Astrocyte (in vitro differentiated cells and primary cell): ENCODE data around the gene C1orf21.

Experiments
- EZH2 ChIP-seq: IDR thresholded peaks from 2 replicates; pipeline ENCODE4 v1.6.1; 2012; ENCODE audit warnings: mild to moderate bottlenecking, low read length, inconsistent platforms; ENCODE audit not compliant: insufficient read depth
- TF ChIP-seq, protein P1 (sequence below): IDR thresholded peaks from 2 replicates; pipeline ENCODE4 v1.5.1; 2011; ENCODE audit warnings: low read depth, mild to moderate bottlenecking, inconsistent platforms, low read length, moderate library complexity; ENCODE audit not compliant: insufficient read depth

DNA sequence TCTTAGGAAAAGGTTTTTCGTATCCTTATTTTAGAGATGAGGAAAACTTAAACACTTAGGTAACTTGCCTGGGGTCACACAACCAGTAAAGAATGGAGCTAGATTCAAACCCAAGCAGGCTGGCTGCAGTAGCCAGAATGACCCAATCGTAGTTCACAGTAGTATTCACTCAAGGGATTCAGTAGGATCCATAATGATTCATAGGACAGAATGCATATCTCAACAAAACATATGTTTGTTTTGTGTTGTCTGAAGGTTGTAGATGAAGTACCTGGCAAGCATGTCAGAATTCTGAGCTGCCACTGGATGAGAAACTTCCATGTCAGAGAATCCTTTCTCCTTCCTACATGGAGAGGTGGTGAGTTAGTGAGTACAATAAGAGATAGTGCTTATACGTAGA lies 155.5 kb downstream of the C1orf21 start:
- TF ChIP-seq, protein P1, sequence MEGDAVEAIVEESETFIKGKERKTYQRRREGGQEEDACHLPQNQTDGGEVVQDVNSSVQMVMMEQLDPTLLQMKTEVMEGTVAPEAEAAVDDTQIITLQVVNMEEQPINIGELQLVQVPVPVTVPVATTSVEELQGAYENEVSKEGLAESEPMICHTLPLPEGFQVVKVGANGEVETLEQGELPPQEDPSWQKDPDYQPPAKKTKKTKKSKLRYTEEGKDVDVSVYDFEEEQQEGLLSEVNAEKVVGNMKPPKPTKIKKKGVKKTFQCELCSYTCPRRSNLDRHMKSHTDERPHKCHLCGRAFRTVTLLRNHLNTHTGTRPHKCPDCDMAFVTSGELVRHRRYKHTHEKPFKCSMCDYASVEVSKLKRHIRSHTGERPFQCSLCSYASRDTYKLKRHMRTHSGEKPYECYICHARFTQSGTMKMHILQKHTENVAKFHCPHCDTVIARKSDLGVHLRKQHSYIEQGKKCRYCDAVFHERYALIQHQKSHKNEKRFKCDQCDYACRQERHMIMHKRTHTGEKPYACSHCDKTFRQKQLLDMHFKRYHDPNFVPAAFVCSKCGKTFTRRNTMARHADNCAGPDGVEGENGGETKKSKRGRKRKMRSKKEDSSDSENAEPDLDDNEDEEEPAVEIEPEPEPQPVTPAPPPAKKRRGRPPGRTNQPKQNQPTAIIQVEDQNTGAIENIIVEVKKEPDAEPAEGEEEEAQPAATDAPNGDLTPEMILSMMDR: no peak
- TF ChIP-seq EZH2: no peak
